PC-9 (cell line): ENCODE results near the gene CIAO3. TPM values are rescaled to one million over a fixed set of nuclear protein-coding genes. Genes with fewer than 3 reads are reported as not detected.

ENCODE experiments used
- BruUV-seq: library from RNA; stranded (reverse); fragments of 400-500 nt; replicated peaks from 2 replicates; lab custom pipeline; 2021; lab: Mats Ljungman, UMichigan
- CTCF ChIA-PET: fragments of 300-600 bp; sonication (Branson Sonifier 250); formaldehyde crosslinking; loops from one replicate; lab custom pipeline; 2022; ENCODE audit warnings: antibody characterized with exemption; lab: Charles Lee
- POLR2A ChIA-PET: fragments of 300-600 bp; sonication (Branson Sonifier 250); formaldehyde crosslinking; loops from one replicate; lab custom pipeline; 2022; ENCODE audit warnings: antibody characterized with exemption; ENCODE audit not compliant: unreplicated experiment; lab: Charles Lee
- DNase-seq, 2 experiments: peaks; one replicate each; pipeline versions ENCODE4 v3.0.0 to v3.0.0-alpha.2; 2015 to 2022; ENCODE audit warnings: mixed read lengths in 1 of 2
- H2AFZ ChIP-seq: fragments of 200-600 bp; sonication (generic); 2 replicates; pipeline ENCODE4 v1.8.1; 2017; ENCODE audit warnings: antibody characterized with exemption
- H3F3A ChIP-seq: fragments of 200-600 bp; sonication (generic); 2 replicates; pipeline ENCODE4 v1.8.1; 2017; ENCODE audit warnings: antibody characterized with exemption, mild to moderate bottlenecking, low read depth; ENCODE audit not compliant: insufficient read depth
- H3K27ac ChIP-seq: fragments of 200-600 bp; sonication (generic); 2 replicates; pipeline ENCODE4 v1.6.1; 2016; ENCODE audit warnings: mixed run types
- H3K27me3 ChIP-seq: fragments of 200-600 bp; sonication (generic); 2 replicates; pipeline ENCODE4 v1.6.1; 2016; ENCODE audit warnings: low read depth, mixed run types; ENCODE audit not compliant: insufficient read depth
- H3K36me3 ChIP-seq: fragments of 200-600 bp; sonication (generic); 2 replicates; pipeline ENCODE4 v1.6.1; 2016; ENCODE audit warnings: low read depth, mixed run types
- H3K4me1 ChIP-seq: fragments of 200-600 bp; sonication (generic); replicated peaks from 2 replicates; pipeline ENCODE4 v1.6.1; 2016; ENCODE audit warnings: mixed run types; ENCODE audit not compliant: insufficient read depth
- H3K4me2 ChIP-seq: fragments of 200-600 bp; sonication (generic); 2 replicates; pipeline ENCODE4 v1.6.1; 2017; ENCODE audit warnings: mixed run types
- H3K4me3 ChIP-seq: fragments of 200-600 bp; sonication (generic); 2 replicates; pipeline ENCODE4 v1.6.1; 2016; ENCODE audit warnings: mixed run types
- H3K79me2 ChIP-seq: fragments of 200-600 bp; sonication (generic); 2 replicates; pipeline ENCODE4 v1.6.1; 2017; ENCODE audit warnings: low read depth, mixed run types
- H3K9me2 ChIP-seq: fragments of 200-600 bp; sonication (generic); 2 replicates; pipeline ENCODE4 v1.8.1; 2017; ENCODE audit warnings: mild to moderate bottlenecking; ENCODE audit not compliant: insufficient read depth
- H3K9me3 ChIP-seq: fragments of 200-600 bp; sonication (generic); 2 replicates; pipeline ENCODE4 v1.8.1; 2016; ENCODE audit warnings: low read depth; ENCODE audit not compliant: insufficient read depth
- H4K20me1 ChIP-seq: fragments of 200-600 bp; sonication (generic); 2 replicates; pipeline ENCODE4 v1.8.1; 2017; ENCODE audit not compliant: insufficient read depth
- EZH2 ChIP-seq: fragments of 200-600 bp; sonication (generic); IDR thresholded peaks from 2 replicates; pipeline ENCODE4 v1.8.0; 2017; ENCODE audit warnings: antibody characterized with exemption, low read depth
- intact Hi-C: fragments of 100-400 bp; cut with micrococcal nuclease; formaldehyde crosslinking; loops from one replicate; pipeline ENCODE4 v1.10.0; 2022; ENCODE audit not compliant: unreplicated experiment
- total RNA-seq: library from RNA; stranded (reverse); gene quantifications from 2 replicates; pipeline ENCODE4 v1.2.3, GENCODE V29; 2021
- TF ChIP-seq, protein P1 (sequence below): fragments of 200-600 bp; sonication (generic); conservative IDR thresholded peaks from 2 replicates; pipeline ENCODE4 v1.6.1; 2017; ENCODE audit warnings: mixed run types, antibody characterized with exemption, mild to moderate bottlenecking, moderate library complexity

Gene CIAO3
- total RNA-seq, 1 experiment from 2014 or later = 44.2 TPM

DNA sequence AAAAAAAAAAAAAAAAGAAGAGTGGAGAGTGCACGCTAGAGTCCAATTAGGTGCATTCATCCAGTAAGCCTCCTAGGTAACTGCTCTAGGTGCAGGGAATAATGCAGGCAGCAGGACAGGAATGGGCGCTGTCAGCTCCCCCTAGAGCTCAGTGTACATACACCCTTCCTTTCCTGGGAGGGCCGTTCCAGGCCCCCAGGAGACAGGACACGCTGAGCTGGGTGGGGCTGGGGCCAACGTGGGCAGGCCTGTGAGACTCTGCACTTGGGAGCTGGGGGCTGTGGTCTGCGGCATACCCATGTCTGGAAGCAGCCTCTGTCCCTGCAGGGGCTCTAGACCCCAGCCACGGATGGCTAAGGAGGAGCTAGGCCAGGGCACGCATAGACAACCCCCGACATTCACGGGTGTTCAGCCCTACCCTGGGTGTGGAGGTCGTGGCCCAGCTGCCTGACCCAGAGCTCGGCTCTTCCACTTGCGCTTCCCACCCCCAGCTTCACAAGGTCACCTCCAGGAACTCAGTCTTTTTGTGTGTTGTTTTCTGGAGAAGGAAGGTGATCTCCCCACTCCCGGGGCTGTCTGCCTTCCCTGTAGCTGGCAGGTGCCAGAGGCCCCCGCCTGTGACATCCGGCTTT is 20.9 kb downstream of the CIAO3 start:
- BruUV-seq = no TSS peak
- ChIA-PET POLR2A (interaction anchor here (0.5 to 1.0 kb wide), 5 partner anchors 8 to 154 kb away, joined by 4 to 9 read pairs (median 5); partner anchors contain the start of genes CIAO3 and METTL26), CTCF (interaction anchor here (0.5 to 1.1 kb wide), 6 partner anchors 15 to 350 kb away, joined by 3 to 11 read pairs (median 4); partner anchors contain the start of genes MRPL28 and STUB1)
- Histone ChIP-seq H3K4me1 (peaks cover 35% of the 10 kb centered on the region), H3K27ac (peak overlapping the region; percentile 55; the same call in 1 of the 2 replicates), H3K4me3 (peak overlapping the region; percentile 98), H4K20me1 (peaks cover 12% of the 10 kb centered on the region; the same call in 1 of the 2 replicates), H3K27me3 (no peaks in the 10 kb centered on the region), H3K36me3 (no peaks in the 10 kb centered on the region), H3F3A (peaks cover 31% of the 10 kb centered on the region; the same call in 1 of the 2 replicates), H3K9me3 (no peaks in the 10 kb centered on the region), H3K9me2 (no peaks in the 10 kb centered on the region), H3K79me2 (peaks cover 8% of the 10 kb centered on the region), H2AFZ (no peak overlapping the region), H3K4me2 (peak overlapping the region; percentile 94)
- intact Hi-C loops = loop anchor here (2.0 kb wide), 1 partner anchor 65 kb away; no protein-coding TSS in a partner anchor
- TF ChIP-seq, protein P1, sequence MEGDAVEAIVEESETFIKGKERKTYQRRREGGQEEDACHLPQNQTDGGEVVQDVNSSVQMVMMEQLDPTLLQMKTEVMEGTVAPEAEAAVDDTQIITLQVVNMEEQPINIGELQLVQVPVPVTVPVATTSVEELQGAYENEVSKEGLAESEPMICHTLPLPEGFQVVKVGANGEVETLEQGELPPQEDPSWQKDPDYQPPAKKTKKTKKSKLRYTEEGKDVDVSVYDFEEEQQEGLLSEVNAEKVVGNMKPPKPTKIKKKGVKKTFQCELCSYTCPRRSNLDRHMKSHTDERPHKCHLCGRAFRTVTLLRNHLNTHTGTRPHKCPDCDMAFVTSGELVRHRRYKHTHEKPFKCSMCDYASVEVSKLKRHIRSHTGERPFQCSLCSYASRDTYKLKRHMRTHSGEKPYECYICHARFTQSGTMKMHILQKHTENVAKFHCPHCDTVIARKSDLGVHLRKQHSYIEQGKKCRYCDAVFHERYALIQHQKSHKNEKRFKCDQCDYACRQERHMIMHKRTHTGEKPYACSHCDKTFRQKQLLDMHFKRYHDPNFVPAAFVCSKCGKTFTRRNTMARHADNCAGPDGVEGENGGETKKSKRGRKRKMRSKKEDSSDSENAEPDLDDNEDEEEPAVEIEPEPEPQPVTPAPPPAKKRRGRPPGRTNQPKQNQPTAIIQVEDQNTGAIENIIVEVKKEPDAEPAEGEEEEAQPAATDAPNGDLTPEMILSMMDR = no peak
- TF ChIP-seq EZH2 = no peak
- DNase-seq = peak in 1 of 2 experiments; percentile 43

DNA sequence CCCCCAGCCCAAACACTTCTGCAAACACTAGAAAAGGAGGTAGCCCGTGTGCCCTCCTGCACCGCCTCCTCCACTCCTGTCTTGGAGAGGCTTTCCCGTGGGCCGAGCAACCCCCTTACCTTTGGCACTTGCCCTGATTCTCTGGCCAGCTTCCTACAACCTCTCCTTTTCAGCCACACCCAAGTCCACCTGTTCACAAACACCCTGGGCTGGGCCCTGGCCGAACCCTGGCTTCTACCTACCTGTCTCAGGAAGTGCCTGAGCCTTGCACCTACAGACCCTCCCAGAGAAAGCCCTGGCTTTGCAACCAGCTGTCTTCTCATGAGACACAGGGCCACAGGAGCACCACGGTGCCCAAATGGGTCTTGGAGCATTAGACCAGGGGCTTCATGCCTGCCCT is 21.9 kb downstream of the CIAO3 start:
- no peak overlapping the region for H3K27ac ChIP-seq
- no peaks in the 10 kb centered on the region for H3K9me3 ChIP-seq
- no peak overlapping the region for H3K4me3 ChIP-seq
- H3K27me3 ChIP-seq = no peaks in the 10 kb centered on the region
- no peak overlapping the region for H2AFZ ChIP-seq
- H3K79me2 ChIP-seq = peaks cover 8% of the 10 kb centered on the region
- ChIA-PET CTCF (interaction anchor here (1.1 kb wide), 1 partner anchor 97 kb away, joined by 3 read pairs; no protein-coding TSS in a partner anchor), POLR2A (no interaction called here)
- H3F3A ChIP-seq = peaks cover 38% of the 10 kb centered on the region; the same call in 1 of the 2 replicates
- intact Hi-C loops = no loop called here
- DNase-seq = no peak
- no peaks in the 10 kb centered on the region for H3K9me2 ChIP-seq
- BruUV-seq = no TSS peak
- TF ChIP-seq, protein P1 = no peak
- TF ChIP-seq EZH2 = no peak
- H3K4me1 ChIP-seq = peaks cover 43% of the 10 kb centered on the region
- no peaks in the 10 kb centered on the region for H3K36me3 ChIP-seq
- peak overlapping the region; percentile 94; the same call in 1 of the 2 replicates for H3K4me2 ChIP-seq
- peaks cover 12% of the 10 kb centered on the region; the same call in 1 of the 2 replicates for H4K20me1 ChIP-seq

DNA sequence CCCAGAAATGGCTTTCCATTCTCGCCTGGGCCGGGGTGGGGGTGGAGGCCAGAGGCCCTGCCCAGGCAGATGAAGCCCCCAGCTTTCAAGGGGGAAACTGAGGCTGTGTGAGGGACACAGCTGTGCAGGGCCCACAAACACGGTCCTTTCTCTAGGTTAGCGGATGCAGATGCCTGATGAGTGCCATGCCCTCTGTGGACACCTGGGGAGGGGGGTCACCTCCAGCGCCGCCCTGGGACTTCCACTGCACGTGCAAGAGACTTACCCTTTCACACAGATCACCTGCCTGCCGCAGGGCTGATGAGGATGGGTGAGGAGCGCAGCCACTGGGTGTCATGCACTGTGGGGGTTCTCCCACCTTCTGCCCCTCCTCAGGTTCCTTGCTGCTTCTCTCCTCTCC is 22.4 kb downstream of the CIAO3 start:
- H3K36me3 ChIP-seq = no peaks in the 10 kb centered on the region
- H3F3A ChIP-seq = peaks cover 42% of the 10 kb centered on the region; the same call in 1 of the 2 replicates
- no peaks in the 10 kb centered on the region for H3K9me2 ChIP-seq
- H3K27me3 ChIP-seq = no peaks in the 10 kb centered on the region
- no peak overlapping the region for H3K27ac ChIP-seq
- peaks cover 45% of the 10 kb centered on the region for H3K4me1 ChIP-seq
- H4K20me1 ChIP-seq = peaks cover 12% of the 10 kb centered on the region; the same call in 1 of the 2 replicates
- no peaks in the 10 kb centered on the region for H3K9me3 ChIP-seq
- no peak for TF ChIP-seq EZH2
- TF ChIP-seq, protein P1 = no peak
- ChIA-PET CTCF (no interaction called here), POLR2A (no interaction called here)
- intact Hi-C loops = no loop called here
- no TSS peak for BruUV-seq
- no peak overlapping the region for H3K4me3 ChIP-seq
- no peak overlapping the region for H2AFZ ChIP-seq
- H3K4me2 ChIP-seq = 0 out of 2 replicates have a peak overlapping the region, but pooled peaks have one; percentile 94
- peaks cover 8% of the 10 kb centered on the region for H3K79me2 ChIP-seq
- no peak for DNase-seq
